Suprapubic skin (tissue), 4 donors: ENCODE data around the gene CHPT1.

Experiments
- EP300 ChIP-seq: sonication (generic); formaldehyde crosslinking; IDR thresholded peaks from one replicate; pipeline ENCODE4 v1.6.1; 2017; ENCODE audit warnings: antibody characterized with exemption
- POLR2A ChIP-seq, 2 donors: fragments of 450-650 bp; IDR thresholded peaks; one replicate each; pipeline ENCODE4 v1.6.1; 2017; ENCODE audit warnings: antibody characterized with exemption in 2 of 2, mild to moderate bottlenecking in 2 of 2, moderate library complexity in 2 of 2
- POLR2AphosphoS5 ChIP-seq, 3 donors: sonication (generic); formaldehyde crosslinking; IDR thresholded peaks; one replicate each; pipeline ENCODE4 v1.6.1; 2017; ENCODE audit warnings: antibody characterized with exemption in 3 of 3
- TF ChIP-seq, protein P1 (sequence below), 2 donors: fragments of 200-600 bp in 1 of 2; fragments of 450-650 bp in 1 of 2; sonication (generic) in 1 of 2; IDR thresholded peaks; one replicate each; pipeline ENCODE4 v1.5.1; 2016 to 2019; ENCODE audit warnings: antibody characterized with exemption in 2 of 2, mild to moderate bottlenecking in 1 of 2, moderate library complexity in 1 of 2

GRCh38 chr12:101777485-101777884 lies 80.0 kb downstream of the CHPT1 start:
- TF ChIP-seq, protein P1, sequence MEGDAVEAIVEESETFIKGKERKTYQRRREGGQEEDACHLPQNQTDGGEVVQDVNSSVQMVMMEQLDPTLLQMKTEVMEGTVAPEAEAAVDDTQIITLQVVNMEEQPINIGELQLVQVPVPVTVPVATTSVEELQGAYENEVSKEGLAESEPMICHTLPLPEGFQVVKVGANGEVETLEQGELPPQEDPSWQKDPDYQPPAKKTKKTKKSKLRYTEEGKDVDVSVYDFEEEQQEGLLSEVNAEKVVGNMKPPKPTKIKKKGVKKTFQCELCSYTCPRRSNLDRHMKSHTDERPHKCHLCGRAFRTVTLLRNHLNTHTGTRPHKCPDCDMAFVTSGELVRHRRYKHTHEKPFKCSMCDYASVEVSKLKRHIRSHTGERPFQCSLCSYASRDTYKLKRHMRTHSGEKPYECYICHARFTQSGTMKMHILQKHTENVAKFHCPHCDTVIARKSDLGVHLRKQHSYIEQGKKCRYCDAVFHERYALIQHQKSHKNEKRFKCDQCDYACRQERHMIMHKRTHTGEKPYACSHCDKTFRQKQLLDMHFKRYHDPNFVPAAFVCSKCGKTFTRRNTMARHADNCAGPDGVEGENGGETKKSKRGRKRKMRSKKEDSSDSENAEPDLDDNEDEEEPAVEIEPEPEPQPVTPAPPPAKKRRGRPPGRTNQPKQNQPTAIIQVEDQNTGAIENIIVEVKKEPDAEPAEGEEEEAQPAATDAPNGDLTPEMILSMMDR (IDR thresholded peaks at IDR 0.05), result no peak
- TF ChIP-seq POLR2AphosphoS5 (IDR thresholded peaks at IDR 0.05) (no peak), EP300 (no peak), POLR2A (IDR thresholded peaks at IDR 0.05) (no peak)
